AG09309 (cell line): ENCODE results near the gene TRPM8.
A peak's percentile ranks its signal among the peaks of the same experiment; 100 is the strongest.
"Not testable (repeated sequence)": the region's sequence is repeated elsewhere in the genome, so short reads cannot be mapped to it uniquely, and the experiment has no call there.

Experiments used
- DNase-seq: peaks from one replicate; pipeline ENCODE4 v3.0.0-alpha.2; 2010; ENCODE audit warnings: low read depth
- H3K4me3 ChIP-seq: 2 replicates; pipeline ENCODE4 v1.5.1; 2011; ENCODE audit warnings: mild to moderate bottlenecking, low read depth, low read length, moderate library complexity; ENCODE audit not compliant: control insufficient read depth
- CTCF ChIP-seq: IDR thresholded peaks from 2 replicates; pipeline ENCODE4 v1.5.1; 2011; ENCODE audit warnings: mild to moderate bottlenecking, low read depth, low read length, inconsistent platforms; ENCODE audit not compliant: insufficient read depth, control insufficient read depth; ENCODE audit errors: missing control alignments

The TRPM8 gene

GRCh38 chr2:233917116-233917515, at the start of gene TRPM8:
TRPM8 (plus strand) TSS chr2:233917373; CDS start chr2:233926538, 9,165 bp downstream.
- no peak for TF ChIP-seq CTCF

GRCh38 chr2:233867993-233868532, 49.1 kb upstream of the TRPM8 start, which contains the start of gene MSL3B:
MSL3B (minus strand) TSS chr2:233868386.
- no peak for DNase-seq
- H3K4me3 ChIP-seq: peak within 1 kb of the TSS; percentile 54
- no peak for TF ChIP-seq CTCF

More at GRCh38 chr2:233917116-233917515, at the start of gene TRPM8:
- no peak within 1 kb of the TSS for H3K4me3 ChIP-seq
- DNase-seq: no peak

GRCh38 chr2:233871432-233871831, 45.7 kb upstream of the TRPM8 start:
- TF ChIP-seq CTCF: no peak
- H3K4me3 ChIP-seq: no peak overlapping the region
- DNase-seq: no peak

- not testable (repeated sequence) for DNase-seq, H3K4me3 ChIP-seq
These were observed 45.0 kb upstream of the TRPM8 start for GRCh38 chr2:233872125-233872524.

GRCh38 chr2:233882353-233882752, 34.8 kb upstream of the TRPM8 start:
- no peak for DNase-seq
- no peak overlapping the region for H3K4me3 ChIP-seq
- TF ChIP-seq CTCF: no peak

- no peak overlapping the region for H3K4me3 ChIP-seq
- no peak for DNase-seq
- TF ChIP-seq CTCF: no peak
These were observed 24.4 kb upstream of the TRPM8 start for GRCh38 chr2:233892793-233893192.

GRCh38 chr2:233896253-233896652, 20.9 kb upstream of the TRPM8 start:
- not testable (repeated sequence) for DNase-seq, H3K4me3 ChIP-seq

- no peak for TF ChIP-seq CTCF
- no peak for DNase-seq
- no peak overlapping the region for H3K4me3 ChIP-seq
These were observed 15.8 kb upstream of the TRPM8 start for GRCh38 chr2:233901367-233901766.
